ENCODE results near the gene SNTB2.

SNTB2 gene

GRCh38 chr16:69182730-69183416 is 4.1 kb upstream of the SNTB2 start:
- no peak for TF ChIP-seq CTCF (IDR thresholded peaks at IDR 0.05; ENCODE audit: low read depth, low read length, missing control alignments)
- H3K4me3 ChIP-seq (replicated peaks; ENCODE audit: low read depth, low read length) = no peak overlapping the region
- no peak for DNase-seq (ENCODE audit: extremely low read depth, low read depth)

- TF ChIP-seq CTCF (IDR thresholded peaks at IDR 0.05; ENCODE audit: low read depth, low read length, missing control alignments) = no peak
- DNase-seq (ENCODE audit: extremely low read depth, low read depth) = no peak
- H3K4me3 ChIP-seq (replicated peaks; ENCODE audit: low read depth, low read length) = peak overlapping the region; percentile 81
These were observed 677 bp downstream of the SNTB2 start for GRCh38 chr16:69187446-69188235.

- TF ChIP-seq CTCF (IDR thresholded peaks at IDR 0.05; ENCODE audit: low read depth, low read length, missing control alignments) = no peak
- no peak for DNase-seq (ENCODE audit: extremely low read depth, low read depth)
- peak overlapping the region; percentile 81 for H3K4me3 ChIP-seq (replicated peaks; ENCODE audit: low read depth, low read length)
These were observed 1.2 kb downstream of the SNTB2 start for GRCh38 chr16:69188236-69188549.

GRCh38 chr16:69188716-69189115 is 1.8 kb downstream of the SNTB2 start:
- no peak for TF ChIP-seq CTCF (IDR thresholded peaks at IDR 0.05; ENCODE audit: low read depth, low read length, missing control alignments)
- DNase-seq (ENCODE audit: extremely low read depth, low read depth) = no peak
- peak overlapping the region; percentile 81 for H3K4me3 ChIP-seq (replicated peaks; ENCODE audit: low read depth, low read length)

GRCh38 chr16:69190046-69190588 is 3.2 kb downstream of the SNTB2 start:
- no peak for DNase-seq (ENCODE audit: extremely low read depth, low read depth)
- TF ChIP-seq CTCF (IDR thresholded peaks at IDR 0.05; ENCODE audit: low read depth, low read length, missing control alignments) = no peak
- H3K4me3 ChIP-seq (replicated peaks; ENCODE audit: low read depth, low read length) = 0 out of 2 replicates have a peak overlapping the region, but pooled peaks have one; percentile 81

- no peak for TF ChIP-seq CTCF (IDR thresholded peaks at IDR 0.05; ENCODE audit: low read depth, low read length, missing control alignments)
- H3K4me3 ChIP-seq (replicated peaks; ENCODE audit: low read depth, low read length) = no peak overlapping the region
- DNase-seq (ENCODE audit: extremely low read depth, low read depth) = no peak
These were observed 3.6 kb downstream of the SNTB2 start for GRCh38 chr16:69190598-69190997.

Data from HFF-Myc (cell line).